ENCODE results near the gene VAV2.
A peak's percentile ranks its signal among the peaks of the same experiment; 100 is the strongest.

VAV2 gene

GRCh38 chr9:133735931-133736330 is 256.2 kb downstream of the VAV2 start:
- DNase-seq, result no peak

GRCh38 chr9:133735415-133735775 is 256.7 kb downstream of the VAV2 start:
- no peak for DNase-seq

GRCh38 chr9:133734590-133735414 is 257.3 kb downstream of the VAV2 start:
- no peak for DNase-seq

GRCh38 chr9:133733796-133734533 is 258.2 kb downstream of the VAV2 start:
- no peak for DNase-seq

GRCh38 chr9:133733421-133733795 is 258.7 kb downstream of the VAV2 start:
- DNase-seq, result no peak

GRCh38 chr9:133732639-133733408 is 259.3 kb downstream of the VAV2 start:
- DNase-seq, result no peak

GRCh38 chr9:133731876-133732638 is 260.1 kb downstream of the VAV2 start:
- no peak for DNase-seq

- no peak for DNase-seq
These were observed 261.0 kb downstream of the VAV2 start for GRCh38 chr9:133730994-133731715.

- no peak for DNase-seq
These were observed 262.4 kb downstream of the VAV2 start for GRCh38 chr9:133729617-133730281.

GRCh38 chr9:133728856-133729616 is 263.1 kb downstream of the VAV2 start:
- DNase-seq, result no peak

- no peak for DNase-seq
These were observed 264.2 kb downstream of the VAV2 start for GRCh38 chr9:133727876-133728441.

GRCh38 chr9:133727277-133727875 is 264.7 kb downstream of the VAV2 start:
- DNase-seq, result no peak

GRCh38 chr9:133726401-133727276 is 265.5 kb downstream of the VAV2 start:
- peak; percentile 52 for DNase-seq

- DNase-seq, result no peak
These were observed 266.2 kb downstream of the VAV2 start for GRCh38 chr9:133725886-133726285.

GRCh38 chr9:133718563-133719315 is 273.4 kb downstream of the VAV2 start:
- DNase-seq, result peak; percentile 15

- DNase-seq, result peak; percentile 15
These were observed 274.8 kb downstream of the VAV2 start for GRCh38 chr9:133717113-133718031.

- no peak for DNase-seq
These were observed 275.5 kb downstream of the VAV2 start for GRCh38 chr9:133716564-133717112.
